K562 (cell line): Measurements from ENCODE around the gene ATG4C. TPM values are rescaled to one million over a fixed set of nuclear protein-coding genes. Genes with fewer than 3 reads are reported as not detected.

Source experiments
- ATAC-seq: fragments of 200-7000 bp; cut with Tn5 transposase; 3 replicates; pipeline ENCODE4 v1.9.1; 2020; ENCODE audit warnings: moderate library complexity
- BruUV-seq: library from RNA; stranded (reverse); fragments of 400-500 nt; replicated peaks from 2 replicates; lab custom pipeline; 2021; lab: Mats Ljungman, UMichigan
- CTCF ChIA-PET: fragments of 300-600 bp; formaldehyde crosslinking; extraction: SDS; loops from one replicate; lab custom pipeline; 2021; ENCODE audit warnings: low intra/inter-chr PET ratio; lab: Yijun Ruan, JAX
- POLR2A ChIA-PET: fragments of 300-600, 350-650 bp; sonication (Branson Sonifier 250); formaldehyde crosslinking; extraction: SDS; loops from one replicate; lab custom pipeline; 2021; ENCODE audit warnings: antibody characterized with exemption, inconsistent platforms; lab: Yijun Ruan, JAX
- DNase-seq, 4 experiments: peaks; one replicate each; pipeline versions ENCODE4 v3.0.0 to v3.0.0-alpha.2; 2011 to 2018; ENCODE audit warnings: low spot score in 3 of 4, mixed read lengths in 3 of 4; ENCODE audit errors: extremely low read depth in 1 of 4
- FAIRE-seq: peaks from 2 replicates; lab custom pipeline; 2011; peaks lifted over from hg19 to GRCh38; lab: Jason Lieb, UNC
- H2AFZ ChIP-seq: 2 replicates; pipeline ENCODE4 v1.6.0; 2011; ENCODE audit warnings: low read depth, low read length, control low read depth, inconsistent platforms
- H3K27ac ChIP-seq: fragments of 200-600 bp; 3 replicates; pipeline ENCODE4 v1.8.0; 2011; ENCODE audit warnings: low read depth, mild to moderate bottlenecking, control low read depth, inconsistent platforms, low read length, moderate library complexity, mixed read lengths; ENCODE audit errors: extremely low read depth
- H3K27me3 ChIP-seq, 2 experiments: fragments of 300-600 bp in 1 of 2; 2 replicates in 1 of 2; 3 replicates in 1 of 2; pipeline versions ENCODE4 v1.6.0 to v1.8.0; 2011; ENCODE audit warnings: inconsistent platforms in 2 of 2, low read length in 2 of 2, mild to moderate bottlenecking in 1 of 2, mixed read lengths in 1 of 2, moderate library complexity in 1 of 2; ENCODE audit not compliant: control insufficient read depth in 2 of 2, insufficient read depth in 2 of 2
- H3K36me3 ChIP-seq: fragments of 300-600 bp; 3 replicates; pipeline ENCODE4 v1.8.0; 2011; ENCODE audit warnings: mild to moderate bottlenecking, low read length, inconsistent platforms; ENCODE audit not compliant: control insufficient read depth, insufficient read depth
- H3K4me1 ChIP-seq, 2 experiments: fragments of 200-600 bp in 1 of 2; replicated peaks in 1 of 2; 2 replicates in 1 of 2; 3 replicates in 1 of 2; pipeline versions ENCODE4 v1.5.1 to v1.8.0; 2011; ENCODE audit warnings: inconsistent platforms in 2 of 2, low read length in 2 of 2, mild to moderate bottlenecking in 1 of 2, mixed read lengths in 1 of 2, moderate library complexity in 1 of 2; ENCODE audit not compliant: control insufficient read depth in 2 of 2, insufficient read depth in 2 of 2
- H3K4me2 ChIP-seq: 2 replicates; pipeline ENCODE4 v1.6.1; 2011; ENCODE audit warnings: low read length, control low read depth, inconsistent platforms, mixed read lengths; ENCODE audit not compliant: insufficient read depth
- H3K4me3 ChIP-seq: fragments of 200-600 bp; sonication (generic), shearing (Covaris generic); 2 replicates; pipeline ENCODE4 v1.5.1; 2016; ENCODE audit warnings: control low read depth, inconsistent platforms
- H3K79me2 ChIP-seq: fragments of 200-600 bp; 3 replicates; pipeline ENCODE4 v1.8.0; 2011; ENCODE audit warnings: low read length, inconsistent platforms; ENCODE audit not compliant: control insufficient read depth, insufficient read depth
- H3K9ac ChIP-seq, 2 experiments: 2 replicates each; pipeline versions ENCODE4 v1.6.0 to v1.6.1; 2011; ENCODE audit warnings: low read depth in 2 of 2, low read length in 2 of 2, control low read depth in 1 of 2, inconsistent platforms in 1 of 2, mild to moderate bottlenecking in 1 of 2, mixed read lengths in 1 of 2; ENCODE audit not compliant: insufficient read depth in 1 of 2
- H3K9me1 ChIP-seq: one replicate; pipeline ENCODE4 v1.6.0; 2011; ENCODE audit warnings: inconsistent platforms, mild to moderate bottlenecking, low read length, moderate library complexity; ENCODE audit not compliant: control insufficient read depth, insufficient read depth
- H3K9me3 ChIP-seq: replicated peaks from 2 replicates; pipeline ENCODE4 v1.5.1; 2011; ENCODE audit warnings: low read depth, low read length, inconsistent platforms; ENCODE audit not compliant: control insufficient read depth, insufficient read depth
- H4K20me1 ChIP-seq: replicated peaks from 2 replicates; pipeline ENCODE4 v1.6.1; 2011; ENCODE audit warnings: low read length, inconsistent platforms, mixed read lengths; ENCODE audit not compliant: control insufficient read depth, insufficient read depth
- CSDE1 ChIP-seq, 2 experiments: fragments of 450-650 bp; IDR thresholded peaks; 2 replicates each; pipeline ENCODE4 v1.6.1; 2016; ENCODE audit warnings: mild to moderate bottlenecking in 1 of 2
- FOXJ2 ChIP-seq: fragments of 200-800 bp; sonication (Bioruptor generic); IDR thresholded peaks from 2 replicates; pipeline ENCODE4 v1.6.1; 2016; ENCODE audit warnings: missing genetic modification characterization, missing compliant biosample characterization
- GABPA ChIP-seq: fragments of 200-800 bp; sonication (Bioruptor generic); conservative IDR thresholded peaks from 2 replicates; pipeline ENCODE4 v1.6.1; 2016; ENCODE audit warnings: low read depth, missing genetic modification characterization, missing compliant biosample characterization
- HEY1 ChIP-seq: fragments of 250-450 bp; sonication (Bioruptor Pico); IDR thresholded peaks from 2 replicates; pipeline ENCODE4 v1.5.0; 2020; ENCODE audit warnings: mild to moderate bottlenecking, moderate library complexity, borderline replicate concordance
- HNRNPH1 ChIP-seq: fragments of 200-400 bp; formaldehyde crosslinking; optimal IDR thresholded peaks from 2 replicates; pipeline ENCODE3; 2017; ENCODE audit warnings: low read depth, mild to moderate bottlenecking, low read length, moderate library complexity
- MTA2 ChIP-seq: fragments of 450-650 bp; IDR thresholded peaks from 2 replicates; pipeline ENCODE4 v1.6.1; 2016; ENCODE audit warnings: low read depth
- MYC ChIP-seq, 2 experiments: fragments of 250-450 bp in 1 of 2; sonication (Bioruptor Pico) in 1 of 2; IDR thresholded peaks; 2 replicates each; pipeline versions ENCODE4 v1.5.1 to v1.6.1; 2012 to 2021; ENCODE audit warnings: low read depth in 2 of 2, borderline replicate concordance in 1 of 2, improper control_type of control experiment in 1 of 2, low read length in 1 of 2, mild to moderate bottlenecking in 1 of 2, moderate library complexity in 1 of 2
- WHSC1 ChIP-seq: IDR thresholded peaks from one replicate; pipeline ENCODE4 v1.6.1; 2012; ENCODE audit warnings: low read length, control low read depth, inconsistent platforms
- XRCC5 ChIP-seq: fragments of 200-400 bp; formaldehyde crosslinking; IDR thresholded peaks from 2 replicates; pipeline ENCODE4 v1.6.1; 2017; ENCODE audit warnings: low read depth, mild to moderate bottlenecking, low read length
- ZFP36 ChIP-seq: fragments of 150-350 bp; IDR thresholded peaks from 2 replicates; pipeline ENCODE4 v1.6.1; 2018; ENCODE audit warnings: low read length, low read depth; ENCODE audit not compliant: partially characterized antibody
- ZHX1 ChIP-seq: fragments of 150-350 bp; conservative IDR thresholded peaks from 2 replicates; pipeline ENCODE4 v1.6.1; 2014; ENCODE audit warnings: low read length
- ZKSCAN1 ChIP-seq: fragments of 150-350 bp; IDR thresholded peaks from 2 replicates; pipeline ENCODE4 v1.6.1; 2016; ENCODE audit warnings: low read depth, low read length
- ZNF121 ChIP-seq: sonication (generic); formaldehyde crosslinking; conservative IDR thresholded peaks from 2 replicates; pipeline ENCODE4 v1.8.0; 2022; ENCODE audit warnings: missing genetic modification reagents
- ZNF133 ChIP-seq: fragments of 250-450 bp; sonication (Bioruptor Pico); IDR thresholded peaks from 2 replicates; pipeline ENCODE4 v1.4.0; 2020; ENCODE audit warnings: mild to moderate bottlenecking
- ZNF518B ChIP-seq: fragments of 250-450 bp; sonication (Bioruptor Pico); IDR thresholded peaks from 2 replicates; pipeline ENCODE4 v1.5.0; 2021; ENCODE audit warnings: mild to moderate bottlenecking, moderate library complexity
- ZNF57 ChIP-seq: fragments of 450-650 bp; formaldehyde crosslinking; IDR thresholded peaks from 2 replicates; pipeline ENCODE4 v1.4.0; 2020; ENCODE audit warnings: mild to moderate bottlenecking, moderate library complexity
- ZNF586 ChIP-seq: fragments of 450-650 bp; formaldehyde crosslinking; conservative IDR thresholded peaks from 2 replicates; pipeline ENCODE4 v1.4.0; 2020; ENCODE audit warnings: mild to moderate bottlenecking, moderate library complexity
- ZNF668 ChIP-seq: fragments of 250-450 bp; sonication (Bioruptor Pico); IDR thresholded peaks from 2 replicates; pipeline ENCODE4 v1.8.0; 2022; ENCODE audit warnings: mild to moderate bottlenecking, inconsistent platforms
- WGBS: fragments of 100-300 bp; shearing (Covaris generic); methylation state at CpG from one replicate; pipeline ENCODE4 v1.1.6; 2016; ENCODE audit warnings: low coverage, mixed read lengths; ENCODE audit not compliant: insufficient coverage; ENCODE audit errors: missing lambda C conversion rate; 5-methylcytosine and 5-hydroxymethylcytosine counted together
- in situ Hi-C: fragments of 300-500 bp; cut with MboI; formaldehyde crosslinking; loops from 4 replicates; pipeline ENCODE4 v1.15.0; 2018; ENCODE audit warnings: inconsistent platforms, mixed read lengths
- intact Hi-C: fragments of 100-400 bp; cut with micrococcal nuclease; formaldehyde crosslinking; loops from 2 replicates; pipeline ENCODE4 v1.14.2; 2022
- polyA plus RNA-seq, 8 experiments: library from polyadenylated mRNA; depleted of rRNA in 4 of 8; stranded (reverse) in 5 of 8; unstranded in 3 of 8; fragments of >200 nt; fragmentation: Nextera tagmentation in 2 of 8; fragmentation: Illumina TruSeq in 1 of 8; extraction: Ambion mirVana in 2 of 8; extraction: Trizol in 1 of 8; gene quantifications; 2 replicates each; pipeline versions ENCODE4 v1.2.1 to v1.2.3, GENCODE V29; 2011 to 2014; ENCODE audit warnings: inconsistent platforms in 1 of 8, missing spikeins in 1 of 8
- total RNA-seq, 7 experiments: library from RNA; depleted of rRNA in 6 of 7; stranded (reverse); fragments of >200 nt in 6 of 7; fragmentation: Illumina TruSeq in 2 of 7; extraction: Trizol in 2 of 7; gene quantifications; 2 replicates each; pipeline versions ENCODE4 v1.2.1 to v1.2.3, GENCODE V29; 2011 to 2021; ENCODE audit warnings: low replicate concordance in 1 of 7

The ATG4C gene
- total and polyA plus RNA-seq, 9 of the 15 experiments (the other 6 are each of a cell fraction or from before 2014, with no cell fraction given) = 7.6 to 35.8 (median 16.1) TPM

GRCh38 chr1:62778208-62778607 is 5.7 kb upstream of the ATG4C start:
- FAIRE-seq (no peak), DNase-seq (no peak), ATAC-seq (no peak)
- H3K9me3 ChIP-seq = no peaks in the 10 kb centered on the region; the same call in none of the 2 replicates
- no peak overlapping the region for H3K9ac ChIP-seq
- 8% methylated on average over 2 of the region's 2 CpGs for WGBS
- H3K79me2 ChIP-seq = no peaks in the 10 kb centered on the region
- in situ Hi-C loops (no loop called here), intact Hi-C loops (no loop called here)
- peaks cover 0 to 12% of the 10 kb centered on the region in 2 experiments; a peak in 2 of 5 replicates for H3K4me1 ChIP-seq
- no peak overlapping the region for H3K27ac ChIP-seq
- no peaks in the 10 kb centered on the region for H3K36me3 ChIP-seq
- H3K9me1 ChIP-seq = no peaks in the 10 kb centered on the region
- ChIA-PET CTCF (no interaction called here), POLR2A (no interaction called here)
- no peak overlapping the region for H3K4me3 ChIP-seq
- peak overlapping the region; percentile 32; the same call in 1 of the 2 replicates for H2AFZ ChIP-seq
- BruUV-seq = no TSS peak
- H3K4me2 ChIP-seq = no peak overlapping the region
- H4K20me1 ChIP-seq = no peaks in the 10 kb centered on the region
- TF ChIP-seq CSDE1 (IDR thresholded peaks at IDR 0.05) (no peak), WHSC1 (no peak), ZHX1 (no peak), HNRNPH1 (no peak), ZNF668 (no peak), MYC (IDR thresholded peaks at IDR 0.05; ENCODE audit: low read depth, low read length) (no peak), MYC (CRISPR knock-in tag; IDR thresholded peaks at IDR 0.05; ENCODE audit: borderline replicate concordance, low read depth) (no peak), ZNF133 (CRISPR knock-in tag) (no peak), FOXJ2 (tag) (no peak), ZKSCAN1 (no peak), ZNF121 (no peak), ZNF518B (CRISPR knock-in tag) (no peak), ZNF57 (CRISPR knock-in tag) (no peak), GABPA (tag) (no peak), HEY1 (CRISPR knock-in tag) (no peak), ZNF586 (CRISPR knock-in tag) (no peak), ZFP36 (no peak), XRCC5 (no peak), MTA2 (no peak)
- H3K27me3 ChIP-seq = no peaks in the 10 kb centered on the region
